ENCODE measurements around the gene TRIM17. TPM values are rescaled to one million over a fixed set of nuclear protein-coding genes. Genes with fewer than 3 reads are reported as not detected.

The TRIM17 gene
- total RNA-seq, 4 donors from 2014 or later = not detected

DNA sequence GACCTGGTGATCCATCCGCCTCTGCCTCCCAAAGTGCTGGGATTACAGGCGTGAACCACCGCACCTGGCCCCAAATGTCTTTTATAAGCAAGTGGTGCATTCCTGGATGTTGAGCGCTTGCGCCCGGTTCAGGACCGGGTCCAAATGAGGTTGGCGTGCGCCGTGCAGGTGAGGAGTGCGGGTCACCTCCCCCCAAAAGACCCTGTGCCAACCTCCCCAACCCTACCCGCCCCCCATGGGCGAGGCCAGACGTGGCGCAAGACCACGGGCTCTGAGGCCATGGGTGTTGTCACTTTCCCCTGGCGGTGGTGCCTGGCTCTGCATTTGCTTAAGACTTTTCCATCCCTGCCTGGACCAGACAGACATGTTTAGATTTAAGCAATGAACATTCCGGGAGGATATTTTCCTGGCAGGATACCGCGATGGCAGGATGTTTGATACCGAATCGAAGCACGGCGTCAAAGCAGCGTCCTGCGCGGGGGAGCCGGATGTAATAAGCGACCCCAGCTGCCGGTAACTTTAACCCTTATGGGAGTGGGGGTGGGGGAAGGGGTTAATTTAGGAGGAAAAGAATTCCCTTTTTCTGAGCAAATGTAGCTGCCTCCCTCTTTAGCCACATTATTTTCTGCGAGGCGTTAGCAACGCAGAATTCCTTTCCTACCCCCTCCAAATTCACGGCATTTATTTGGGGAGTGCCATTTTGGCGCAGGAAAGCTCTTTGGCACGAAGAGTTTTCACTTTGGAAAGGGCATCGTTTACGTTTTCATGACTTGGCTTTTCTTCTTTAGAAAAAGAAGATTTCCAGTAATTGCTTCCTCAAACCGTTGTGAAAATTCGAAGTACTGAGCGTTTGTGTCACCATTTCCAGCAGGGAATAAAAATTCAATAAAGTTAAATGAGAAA, 42.7 kb upstream of the TRIM17 start:
- Histone ChIP-seq H3K27ac (peak overlapping the region in 1 of 4 donors; percentile 15), H3K4me3 (peak overlapping the region; percentile 36 to 53 (median 48)), H3K27me3 (peaks cover 91 to 97% (median 96%) of the 10 kb centered on the region in 3 donors), H3K9me3 (no peaks in the 10 kb centered on the region), H3K4me1 (peaks cover 0 to 10% of the 10 kb centered on the region in 2 donors), H3K36me3 (no peaks in the 10 kb centered on the region)
- DNase-seq (no peak), ATAC-seq (no peak)
- TF ChIP-seq, protein P1, sequence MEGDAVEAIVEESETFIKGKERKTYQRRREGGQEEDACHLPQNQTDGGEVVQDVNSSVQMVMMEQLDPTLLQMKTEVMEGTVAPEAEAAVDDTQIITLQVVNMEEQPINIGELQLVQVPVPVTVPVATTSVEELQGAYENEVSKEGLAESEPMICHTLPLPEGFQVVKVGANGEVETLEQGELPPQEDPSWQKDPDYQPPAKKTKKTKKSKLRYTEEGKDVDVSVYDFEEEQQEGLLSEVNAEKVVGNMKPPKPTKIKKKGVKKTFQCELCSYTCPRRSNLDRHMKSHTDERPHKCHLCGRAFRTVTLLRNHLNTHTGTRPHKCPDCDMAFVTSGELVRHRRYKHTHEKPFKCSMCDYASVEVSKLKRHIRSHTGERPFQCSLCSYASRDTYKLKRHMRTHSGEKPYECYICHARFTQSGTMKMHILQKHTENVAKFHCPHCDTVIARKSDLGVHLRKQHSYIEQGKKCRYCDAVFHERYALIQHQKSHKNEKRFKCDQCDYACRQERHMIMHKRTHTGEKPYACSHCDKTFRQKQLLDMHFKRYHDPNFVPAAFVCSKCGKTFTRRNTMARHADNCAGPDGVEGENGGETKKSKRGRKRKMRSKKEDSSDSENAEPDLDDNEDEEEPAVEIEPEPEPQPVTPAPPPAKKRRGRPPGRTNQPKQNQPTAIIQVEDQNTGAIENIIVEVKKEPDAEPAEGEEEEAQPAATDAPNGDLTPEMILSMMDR (IDR thresholded peaks at IDR 0.05 in 4 of 5, conservative IDR thresholded peaks at IDR 0.05 in 1 of 5) = peak in 4 of 5 experiments; percentile 39 to 57 (median 48)
- TF ChIP-seq POLR2A (IDR thresholded peaks at IDR 0.05) = no peak
- in situ Hi-C loops (cut with MboI; ENCODE audit: low sequenced_read_pairs in 4 of 4) = no loop called here
- intact Hi-C loops (cut with DNase I; ENCODE audit: low total_unique reads) = no loop called here

DNA sequence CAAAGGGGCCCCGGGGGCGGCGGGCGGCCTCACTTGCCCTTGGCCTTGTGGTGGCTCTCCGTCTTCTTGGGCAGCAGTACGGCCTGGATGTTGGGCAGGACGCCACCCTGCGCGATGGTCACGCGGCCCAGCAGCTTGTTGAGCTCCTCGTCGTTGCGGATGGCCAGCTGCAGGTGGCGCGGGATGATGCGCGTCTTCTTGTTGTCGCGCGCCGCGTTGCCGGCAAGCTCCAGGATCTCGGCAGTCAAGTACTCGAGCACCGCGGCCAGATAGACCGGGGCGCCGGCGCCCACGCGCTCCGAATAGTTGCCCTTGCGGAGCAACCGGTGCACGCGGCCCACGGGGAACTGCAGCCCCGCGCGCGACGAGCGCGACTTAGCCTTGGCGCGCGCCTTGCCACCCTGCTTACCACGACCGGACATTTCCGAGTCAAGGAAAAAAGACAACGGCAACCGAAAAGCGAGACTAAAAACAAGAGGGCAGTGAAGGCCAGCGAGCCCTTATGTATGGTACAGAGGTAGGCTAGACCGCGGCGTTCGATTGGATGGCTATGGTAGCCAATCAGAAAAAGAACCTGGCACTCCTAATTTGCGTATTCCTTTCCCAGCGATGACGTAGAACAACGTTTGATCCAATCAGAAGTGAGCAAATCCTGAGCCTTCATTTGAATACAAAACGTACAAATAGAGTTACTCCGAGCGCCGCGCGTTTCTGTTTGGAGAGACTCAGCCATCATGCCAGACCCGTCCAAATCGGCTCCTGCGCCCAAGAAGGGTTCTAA, 40.9 kb upstream of the TRIM17 start:
- TF ChIP-seq, protein P1 (IDR thresholded peaks at IDR 0.05 in 4 of 5, conservative IDR thresholded peaks at IDR 0.05 in 1 of 5) = peak in 2 of 5 experiments; percentile 16 to 41
- TF ChIP-seq POLR2A (IDR thresholded peaks at IDR 0.05) = peak in 1 of 2 donors; percentile 47
- peak overlapping the region; percentile 39 to 62 (median 54) for H3K27ac ChIP-seq
- H3K36me3 ChIP-seq = no peaks in the 10 kb centered on the region
- DNase-seq = peak; percentile 66 to 71
- peaks cover 0 to 10% of the 10 kb centered on the region in 2 donors for H3K4me1 ChIP-seq
- H3K27me3 ChIP-seq = peaks cover 75 to 79% (median 79%) of the 10 kb centered on the region in 3 donors
- intact Hi-C loops (cut with DNase I; ENCODE audit: low total_unique reads) (no loop called here), in situ Hi-C loops (cut with MboI; ENCODE audit: low sequenced_read_pairs in 4 of 4) (no loop called here)
- peak overlapping the region; percentile 46 to 65 (median 51) for H3K4me3 ChIP-seq
- ATAC-seq = peak; percentile 86 to 93
- no peaks in the 10 kb centered on the region for H3K9me3 ChIP-seq

DNA sequence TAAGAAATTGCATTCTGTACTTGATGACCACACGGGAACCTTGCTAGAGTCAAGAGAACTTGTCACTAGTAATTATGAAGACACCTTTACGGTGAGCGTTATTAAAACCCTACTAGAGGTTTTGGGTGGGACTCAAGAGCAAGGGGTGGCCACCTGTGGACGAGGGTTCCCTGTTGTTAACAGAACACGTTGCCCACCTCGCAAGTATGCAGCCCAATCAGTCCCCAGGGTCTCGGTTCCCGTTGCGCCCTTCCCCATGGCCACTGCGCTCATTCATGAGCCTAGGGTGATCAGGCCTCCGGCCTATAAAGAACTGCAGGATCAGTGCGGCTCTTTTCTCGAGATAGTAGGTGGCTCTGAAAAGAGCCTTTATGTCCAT, 40.3 kb upstream of the TRIM17 start:
- intact Hi-C loops (cut with DNase I; ENCODE audit: low total_unique reads) = no loop called here
- DNase-seq (no peak), ATAC-seq (no peak)
- H3K27me3 ChIP-seq = peaks cover 69 to 73% (median 73%) of the 10 kb centered on the region in 3 donors
- peaks cover 0 to 10% of the 10 kb centered on the region in 2 donors for H3K4me1 ChIP-seq
- H3K36me3 ChIP-seq = no peaks in the 10 kb centered on the region
- peak overlapping the region; percentile 46 to 65 (median 51) for H3K4me3 ChIP-seq
- in situ Hi-C loops (cut with MboI; ENCODE audit: low sequenced_read_pairs in 4 of 4) = no loop called here
- H3K9me3 ChIP-seq = no peaks in the 10 kb centered on the region
- no peak for TF ChIP-seq POLR2A (IDR thresholded peaks at IDR 0.05)
- TF ChIP-seq, protein P1 (IDR thresholded peaks at IDR 0.05 in 4 of 5, conservative IDR thresholded peaks at IDR 0.05 in 1 of 5) = no peak
- peak overlapping the region; percentile 39 to 62 (median 52) for H3K27ac ChIP-seq

DNA sequence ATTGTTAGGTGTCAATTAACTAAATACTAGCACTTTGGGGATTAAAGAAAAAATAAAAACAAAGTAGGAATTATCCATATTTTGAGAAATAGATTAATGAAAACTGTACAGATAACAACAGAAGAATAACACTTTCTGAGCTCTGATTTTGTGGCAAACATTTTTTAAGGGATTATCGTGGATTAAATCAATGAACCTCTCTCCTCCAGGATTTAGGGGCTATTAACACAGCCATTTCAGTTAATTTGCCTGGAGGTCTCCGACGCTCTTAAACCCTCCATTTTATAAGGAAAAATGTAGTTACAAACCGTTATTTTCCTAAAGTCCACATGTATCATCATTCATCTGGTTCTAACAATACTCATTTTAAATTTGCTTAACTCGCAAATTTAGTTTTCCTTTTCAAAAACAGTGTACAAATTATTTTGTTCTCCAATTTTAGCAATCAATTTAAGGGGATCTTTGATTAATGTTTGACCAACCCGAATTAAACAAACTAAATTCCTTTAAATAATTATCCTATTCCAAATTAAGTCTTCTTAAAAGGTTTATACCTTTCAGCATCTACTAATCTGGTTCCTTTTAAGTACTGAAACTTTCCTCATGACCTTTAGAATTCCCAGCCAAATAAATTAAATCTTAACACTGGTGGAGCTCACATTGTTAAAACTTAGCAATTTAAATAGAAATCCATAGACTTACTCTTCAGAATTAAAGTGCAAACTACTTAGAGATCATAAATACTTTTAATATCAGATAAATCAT, 39.8 kb upstream of the TRIM17 start:
- in situ Hi-C loops (cut with MboI; ENCODE audit: low sequenced_read_pairs in 4 of 4) = no loop called here
- DNase-seq (no peak), ATAC-seq (no peak)
- TF ChIP-seq POLR2A (IDR thresholded peaks at IDR 0.05) = no peak
- TF ChIP-seq, protein P1 (IDR thresholded peaks at IDR 0.05 in 4 of 5, conservative IDR thresholded peaks at IDR 0.05 in 1 of 5) = no peak
- H3K27ac ChIP-seq = peak overlapping the region in 1 of 4 donors; percentile 53
- H3K4me3 ChIP-seq = peak overlapping the region in 1 of 4 donors; percentile 53
- H3K36me3 ChIP-seq = no peaks in the 10 kb centered on the region
- H3K27me3 ChIP-seq = peaks cover 64 to 68% (median 68%) of the 10 kb centered on the region in 3 donors
- no peaks in the 10 kb centered on the region for H3K9me3 ChIP-seq
- intact Hi-C loops (cut with DNase I; ENCODE audit: low total_unique reads) = no loop called here
- H3K4me1 ChIP-seq = peaks cover 0 to 10% of the 10 kb centered on the region in 2 donors
